ENCODE data around the gene RIC1.

- no peak for TF ChIP-seq CTCF (IDR thresholded peaks at IDR 0.05; ENCODE audit: low read length)
- no peak for TF ChIP-seq EZH2 (IDR thresholded peaks at IDR 0.05; ENCODE audit: borderline replicate concordance, low read length)
Measured at GRCh38 chr9:5630081-5630507, 1.2 kb downstream of the RIC1 start.
